T-helper 1 cell (primary cell): ENCODE measurements around the gene DEPDC1B.
"Not testable (repeated sequence)": the region's sequence is repeated elsewhere in the genome, so short reads cannot be mapped to it uniquely, and the experiment has no call there.

Source experiments
- DNase-seq, 5 donors: peaks; one replicate each; pipeline ENCODE4 v3.0.0-alpha.2; 2012 to 2020

Gene DEPDC1B

GRCh38 chr5:60578315-60578714 lies 121.7 kb downstream of the DEPDC1B start:
- peak in 1 of 5 donors; percentile 1 for DNase-seq

GRCh38 chr5:60577116-60577515 lies 122.8 kb downstream of the DEPDC1B start:
- no peak for DNase-seq

GRCh38 chr5:60576425-60576824 lies 123.5 kb downstream of the DEPDC1B start:
- no peak for DNase-seq

- DNase-seq: no peak
These were observed 131.3 kb downstream of the DEPDC1B start for GRCh38 chr5:60568646-60569045.

GRCh38 chr5:60563696-60564324 lies 136.2 kb downstream of the DEPDC1B start:
- no peak for DNase-seq

- DNase-seq: not testable (repeated sequence)
These were observed 146.7 kb downstream of the DEPDC1B start for GRCh38 chr5:60553291-60553690.

GRCh38 chr5:60551829-60552228 lies 148.1 kb downstream of the DEPDC1B start:
- DNase-seq: no peak

- no peak for DNase-seq
These were observed 148.7 kb downstream of the DEPDC1B start for GRCh38 chr5:60551250-60551649.

GRCh38 chr5:60550311-60550710 lies 149.7 kb downstream of the DEPDC1B start:
- DNase-seq: no peak

GRCh38 chr5:60549841-60550240 lies 150.1 kb downstream of the DEPDC1B start:
- DNase-seq: no peak
